HEK293T (cell line): ENCODE data around the gene SLC44A5.

Experiments used
- ARNT ChIP-seq: fragments of 450-650 bp; IDR thresholded peaks from 2 replicates; pipeline ENCODE4 v1.6.1; 2017; ENCODE audit warnings: mild to moderate bottlenecking
- BHLHE40 ChIP-seq: fragments of 450-650 bp; IDR thresholded peaks from 2 replicates; pipeline ENCODE4 v1.6.1; 2016; ENCODE audit warnings: mild to moderate bottlenecking, moderate library complexity, borderline replicate concordance
- ELF4 ChIP-seq: fragments of 450-650 bp; IDR thresholded peaks from 2 replicates; pipeline ENCODE4 v1.6.1; 2017; ENCODE audit warnings: antibody characterized with exemption
- FOXK2 ChIP-seq: fragments of 450-650 bp; IDR thresholded peaks from 2 replicates; pipeline ENCODE4 v1.6.1; 2016; ENCODE audit warnings: mild to moderate bottlenecking
- NFRKB ChIP-seq: fragments of 450-650 bp; IDR thresholded peaks from 2 replicates; pipeline ENCODE4 v1.6.1; 2016; ENCODE audit warnings: mild to moderate bottlenecking, moderate library complexity
- SP1 ChIP-seq: fragments of 450-650 bp; IDR thresholded peaks from 2 replicates; pipeline ENCODE4 v1.6.1; 2017
- SUZ12 ChIP-seq: fragments of 450-650 bp; IDR thresholded peaks from 2 replicates; pipeline ENCODE4 v1.6.1; 2016; ENCODE audit warnings: mild to moderate bottlenecking
- TARDBP ChIP-seq: fragments of 450-650 bp; IDR thresholded peaks from 2 replicates; pipeline ENCODE4 v1.6.1; 2016
- ZNF384 ChIP-seq: fragments of 450-650 bp; IDR thresholded peaks from 2 replicates; pipeline ENCODE4 v1.6.1; 2016

- TF ChIP-seq FOXK2 (no peak), ARNT (no peak), SP1 (no peak), BHLHE40 (no peak), NFRKB (no peak), ZNF384 (no peak), TARDBP (no peak), ELF4 (no peak), SUZ12 (no peak)
Observed at GRCh38 chr1:75394386-75395139, 216.4 kb downstream of the SLC44A5 start.
